GM12878 (cell line): ENCODE results near the gene ANKMY2. TPM values are rescaled to one million over a fixed set of nuclear protein-coding genes. Genes with fewer than 3 reads are reported as not detected.

Source experiments
- ATAC-seq: fragments of 200-7000 bp; cut with Tn5 transposase; 3 replicates; pipeline ENCODE4 v1.9.1; 2020; ENCODE audit warnings: mild to moderate bottlenecking, moderate library complexity
- BruUV-seq: library from RNA; stranded (reverse); fragments of 400-500 nt; replicated peaks from 2 replicates; lab custom pipeline; 2021; lab: Mats Ljungman, UMichigan
- CTCF ChIA-PET: fragments of 300-600 bp; sonication (Branson Sonifier 250); formaldehyde crosslinking; extraction: SDS; loops from one replicate; lab custom pipeline; 2021; ENCODE audit warnings: inconsistent platforms; lab: Yijun Ruan, JAX
- POLR2A ChIA-PET: fragments of 350-600 bp; formaldehyde crosslinking; extraction: SDS; loops from one replicate; lab custom pipeline; 2021; ENCODE audit warnings: inconsistent platforms; lab: Charles Lee
- RAD21 ChIA-PET: fragments of 300-600 bp; sonication (Branson Sonifier 250); formaldehyde crosslinking; loops from one replicate; lab custom pipeline; 2023; ENCODE audit warnings: antibody characterized with exemption; ENCODE audit not compliant: unreplicated experiment; lab: Charles Lee
- SMC1A ChIA-PET: fragments of 300-600 bp; sonication (Branson Sonifier 250); formaldehyde crosslinking; loops from one replicate; lab custom pipeline; 2023; ENCODE audit not compliant: unreplicated experiment, uncharacterized antibody; lab: Charles Lee
- DNase-seq: peaks from one replicate; pipeline ENCODE4 v3.0.0-alpha.2; 2011; ENCODE audit warnings: low read depth, low spot score
- FAIRE-seq: peaks from 3 replicates; lab custom pipeline; 2011; peaks lifted over from hg19 to GRCh38; lab: Jason Lieb, UNC
- H2AFZ ChIP-seq: 2 replicates; pipeline ENCODE4 v1.6.0; 2011; ENCODE audit warnings: low read depth, low read length, control low read depth; ENCODE audit not compliant: control insufficient read depth
- H3K27ac ChIP-seq: 2 replicates; pipeline ENCODE4 v1.5.1; 2011; ENCODE audit warnings: control low read depth; ENCODE audit not compliant: control insufficient read depth, insufficient read depth
- H3K27me3 ChIP-seq, 2 experiments: replicated peaks in 1 of 2; 2 replicates each; pipeline versions ENCODE4 v1.6.0 to v1.6.1; 2011; ENCODE audit warnings: low read length in 1 of 2; ENCODE audit not compliant: control insufficient read depth in 2 of 2, insufficient read depth in 2 of 2
- H3K36me3 ChIP-seq, 2 experiments: 2 replicates each; pipeline ENCODE4 v1.5.1; 2011; ENCODE audit warnings: low read length in 1 of 2; ENCODE audit not compliant: control insufficient read depth in 2 of 2, insufficient read depth in 2 of 2
- H3K4me1 ChIP-seq: 2 replicates; pipeline ENCODE4 v1.6.1; 2011; ENCODE audit warnings: mild to moderate bottlenecking, low read length, moderate library complexity, mixed read lengths; ENCODE audit not compliant: control insufficient read depth, insufficient read depth
- H3K4me2 ChIP-seq: 2 replicates; pipeline ENCODE4 v1.6.0; 2011; ENCODE audit warnings: control low read depth; ENCODE audit not compliant: control insufficient read depth, insufficient read depth
- H3K4me3 ChIP-seq: fragments of 200-600 bp; sonication (generic); 2 replicates; pipeline ENCODE4 v1.5.1; 2016
- H3K79me2 ChIP-seq: 2 replicates; pipeline ENCODE4 v1.6.0; 2011; ENCODE audit warnings: low read length; ENCODE audit not compliant: control insufficient read depth, insufficient read depth
- H3K9ac ChIP-seq: 2 replicates; pipeline ENCODE4 v1.8.0; 2011; ENCODE audit warnings: low read length, control low read depth, mixed read lengths; ENCODE audit not compliant: control insufficient read depth, insufficient read depth
- H3K9me3 ChIP-seq: replicated peaks from 3 replicates; pipeline ENCODE4 v1.5.1; 2011; ENCODE audit warnings: mild to moderate bottlenecking, low read length; ENCODE audit not compliant: control insufficient read depth, insufficient read depth
- H4K20me1 ChIP-seq: 2 replicates; pipeline ENCODE4 v1.6.0; 2011; ENCODE audit not compliant: control insufficient read depth, insufficient read depth
- CHD2 ChIP-seq: IDR thresholded peaks from 2 replicates; pipeline ENCODE4 v1.6.1; 2011; ENCODE audit warnings: low read depth, low read length, improper control_type of control experiment, borderline replicate concordance
- DPF2 ChIP-seq: fragments of 450-650 bp; IDR thresholded peaks from 2 replicates; pipeline ENCODE4 v1.6.1; 2017; ENCODE audit warnings: mild to moderate bottlenecking
- GATAD2B ChIP-seq: fragments of 450-650 bp; conservative IDR thresholded peaks from 2 replicates; pipeline ENCODE4 v1.6.1; 2017; ENCODE audit warnings: low read depth, mild to moderate bottlenecking, moderate library complexity
- MTA3 ChIP-seq: IDR thresholded peaks from 2 replicates; pipeline ENCODE4 v1.6.1; 2012; ENCODE audit warnings: low read length, inconsistent platforms, borderline replicate concordance
- NFYA ChIP-seq: IDR thresholded peaks from 2 replicates; pipeline ENCODE4 v1.6.1; 2011; ENCODE audit warnings: low read depth, mild to moderate bottlenecking, low read length, improper control_type of control experiment, borderline replicate concordance
- SMAD5 ChIP-seq: IDR thresholded peaks from 2 replicates; pipeline ENCODE4 v1.6.1; 2016; ENCODE audit warnings: antibody characterized with exemption, low read depth
- ZBED1 ChIP-seq: IDR thresholded peaks from 2 replicates; pipeline ENCODE4 v1.6.1; 2016; ENCODE audit warnings: borderline replicate concordance
- WGBS: methylation state at CpG from one replicate; pipeline ENCODE4 v1.1.6; 2016; ENCODE audit warnings: low lambda C conversion rate; ENCODE audit not compliant: insufficient replicate concordance, insufficient coverage; ENCODE audit errors: missing lambda C conversion rate; 5-methylcytosine and 5-hydroxymethylcytosine counted together
- in situ Hi-C: fragments of 300-500 bp; cut with MboI; formaldehyde crosslinking; loops from 9 replicates; pipeline ENCODE4 v1.14.3; 2018; ENCODE audit warnings: mixed read lengths
- intact Hi-C: fragments of 100-400 bp; cut with micrococcal nuclease; formaldehyde crosslinking; loops from one replicate; pipeline ENCODE4 v1.14.2; 2022; ENCODE audit not compliant: unreplicated experiment
- polyA plus RNA-seq, 11 experiments: library from polyadenylated mRNA; depleted of rRNA in 4 of 11; unstranded in 6 of 11; stranded (reverse) in 5 of 11; fragments of >200 nt; fragmentation: Nextera tagmentation in 4 of 11; fragmentation: Illumina TruSeq in 1 of 11; extraction: Ambion mirVana in 4 of 11; extraction: Trizol in 1 of 11; gene quantifications; 1 replicate in 1 of 11; 2 replicates in 10 of 11; pipeline versions ENCODE4 v1.2.1 to v1.2.3, GENCODE V29; 2011 to 2016; ENCODE audit warnings: inconsistent platforms in 2 of 11, missing spikeins in 2 of 11, low read depth in 1 of 11
- total RNA-seq, 4 experiments: library from RNA; depleted of rRNA in 3 of 4; stranded (reverse); fragments of >200 nt in 3 of 4; fragmentation: Illumina TruSeq in 1 of 4; extraction: Trizol in 1 of 4; gene quantifications; 2 replicates each; pipeline versions ENCODE4 v1.2.1 to v1.2.3, GENCODE V29; 2013 to 2021
- TF ChIP-seq, protein P1 (sequence below): fragments of 450-650 bp; IDR thresholded peaks from 2 replicates; pipeline ENCODE4 v1.6.1; 2017; ENCODE audit warnings: antibody characterized with exemption, mild to moderate bottlenecking, moderate library complexity
- TF ChIP-seq, protein P2 (sequence below): IDR thresholded peaks from 2 replicates; pipeline ENCODE4 v1.6.1; 2012; ENCODE audit warnings: low read length, inconsistent platforms

The ANKMY2 gene
- total and polyA plus RNA-seq, 10 of the 15 experiments (the other 5 are each of a cell fraction or from before 2014, with no cell fraction given), result 0.10 to 0.48 (median 0.29) TPM

DNA sequence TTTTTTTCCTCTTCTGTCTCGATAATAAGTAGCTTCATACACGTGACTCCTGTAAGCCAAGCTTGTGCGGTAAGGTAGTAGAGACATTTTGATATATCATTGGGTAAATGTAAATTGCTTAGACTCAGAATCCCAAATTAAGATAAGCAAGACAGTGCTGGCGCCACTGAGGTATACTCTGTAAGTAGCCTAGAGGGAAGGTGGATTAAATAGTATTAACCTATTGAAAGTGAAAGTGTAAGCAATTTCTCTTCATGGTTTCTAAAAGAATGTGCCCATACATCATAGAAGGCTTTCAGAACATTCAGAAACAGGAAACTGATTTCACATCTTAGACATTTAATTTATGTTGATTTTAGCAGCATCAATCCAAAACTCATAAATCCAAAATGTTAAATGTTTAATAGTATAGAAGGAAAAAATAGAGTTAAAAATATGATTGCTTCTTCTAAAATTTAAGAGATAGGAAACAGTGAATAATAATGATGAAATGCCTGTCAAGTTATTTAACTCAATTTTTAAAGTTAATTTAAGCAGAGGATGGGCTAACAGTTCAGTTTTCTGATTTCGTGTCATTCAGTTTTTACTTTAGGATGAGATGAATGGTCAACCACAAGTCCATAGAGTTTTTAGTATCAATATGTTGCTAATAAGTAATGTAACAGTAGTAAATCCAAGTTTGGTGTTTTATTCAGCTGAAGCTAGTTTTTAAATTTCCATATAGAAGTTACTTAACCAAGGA lies 82.1 kb downstream of the ANKMY2 start:
- DNase-seq (no peak), ATAC-seq (peak; percentile 92)
- Histone ChIP-seq H3K4me1 (no peaks in the 10 kb centered on the region), H3K79me2 (no peaks in the 10 kb centered on the region), H3K4me2 (no peak overlapping the region)
- POLR2A ChIA-PET, result no interaction called here
- no TSS peak for BruUV-seq
- TF ChIP-seq NFYA (no peak), ZBED1 (no peak)
- TF ChIP-seq, all 136 proteins: peak for 0
- H3K36me3 ChIP-seq, result no peaks in the 10 kb centered on the region
- FAIRE-seq, result no peak
- no peak overlapping the region; the same call in 1 of the 2 replicates for H2AFZ ChIP-seq
- ChIA-PET RAD21 (interaction anchor here (1.7 kb wide), 1 partner anchor 485 kb away, joined by 23 read pairs; no protein-coding TSS in a partner anchor), SMC1A (interaction anchor here (2.0 kb wide), 1 partner anchor 130 kb away, joined by 12 read pairs; no protein-coding TSS in a partner anchor), CTCF (interaction anchor here (1.7 to 4.8 kb wide), 4 partner anchors 12 to 486 kb away, joined by 5 to 81 read pairs (median 46); no protein-coding TSS in a partner anchor)
- intact Hi-C loops, result loop anchor here (2.0 kb wide), 1 partner anchor 131 kb away; no protein-coding TSS in a partner anchor
- no peak overlapping the region for H3K9ac ChIP-seq
- H4K20me1 ChIP-seq, result no peaks in the 10 kb centered on the region
- H3K27ac ChIP-seq, result no peak overlapping the region
- in situ Hi-C loops, result loop anchor here (25.0 kb wide), 1 partner anchor 1251 kb away; no protein-coding TSS in a partner anchor
- 6% methylated on average over 5 of the region's 5 CpGs for WGBS
- no peak overlapping the region for H3K4me3 ChIP-seq
- H3K27me3 ChIP-seq, result no peaks in the 10 kb centered on the region; a peak in 1 of 4 replicates
- no peaks in the 10 kb centered on the region for H3K9me3 ChIP-seq

DNA sequence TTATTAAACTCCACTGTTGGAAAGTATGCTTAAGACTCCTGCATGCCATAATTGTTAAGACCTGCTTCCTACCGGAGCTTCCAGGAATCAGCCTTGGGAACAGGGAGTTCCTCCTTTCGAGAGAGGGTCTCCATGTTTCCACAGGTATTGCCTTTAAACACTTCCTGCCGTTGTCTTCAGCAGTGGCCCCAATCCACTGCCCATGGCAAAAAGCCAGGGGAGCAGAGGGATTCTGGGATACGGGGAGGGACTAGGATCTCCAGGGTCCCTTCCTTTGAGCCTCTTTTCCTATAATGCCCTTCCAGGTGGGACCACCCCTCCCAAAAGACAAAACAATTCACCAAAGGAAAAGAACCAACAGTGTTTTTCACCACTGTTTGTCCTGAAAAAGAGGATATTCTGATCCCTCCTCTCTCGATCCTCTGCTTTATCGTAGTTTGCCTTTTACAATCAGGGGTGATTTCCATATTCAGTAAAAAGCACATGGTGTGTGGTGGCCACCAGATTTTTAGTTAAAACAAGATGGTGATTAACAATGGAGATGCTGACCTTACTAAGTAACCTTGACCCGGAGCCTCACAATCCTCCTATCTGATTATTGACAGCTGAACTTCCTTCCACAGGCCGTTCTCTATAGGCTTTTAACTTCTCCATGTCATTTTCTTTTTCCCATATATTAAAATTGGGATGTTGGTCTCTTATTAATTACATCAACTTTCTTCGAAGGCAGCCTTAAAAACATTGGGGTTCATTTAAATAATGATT lies 82.9 kb downstream of the ANKMY2 start:
- no peak overlapping the region for H3K9ac ChIP-seq
- SMC1A ChIA-PET, result no interaction called here
- no peaks in the 10 kb centered on the region for H3K79me2 ChIP-seq
- intact Hi-C loops (no loop called here), in situ Hi-C loops (loop anchor here (25.0 kb wide), 1 partner anchor 1250 kb away; no protein-coding TSS in a partner anchor)
- no peaks in the 10 kb centered on the region for H4K20me1 ChIP-seq
- RAD21 ChIA-PET, result no interaction called here
- CTCF ChIA-PET, result interaction anchor here (0.7 to 4.8 kb wide), 3 partner anchors 11 to 495 kb away, joined by 4 to 46 read pairs (median 5); no protein-coding TSS in a partner anchor
- no peaks in the 10 kb centered on the region for H3K36me3 ChIP-seq
- ATAC-seq (no peak), FAIRE-seq (no peak), DNase-seq (no peak)
- H3K4me3 ChIP-seq, result no peak overlapping the region
- no peaks in the 10 kb centered on the region for H3K4me1 ChIP-seq
- BruUV-seq, result no TSS peak
- no peak overlapping the region for H2AFZ ChIP-seq
- H3K27me3 ChIP-seq, result no peaks in the 10 kb centered on the region; a peak in 1 of 4 replicates
- no peak overlapping the region for H3K4me2 ChIP-seq
- H3K9me3 ChIP-seq, result no peaks in the 10 kb centered on the region
- 47% methylated on average over 9 of the region's 9 CpGs for WGBS
- no peak overlapping the region for H3K27ac ChIP-seq
- POLR2A ChIA-PET, result no interaction called here
- TF ChIP-seq SMAD5 (no peak), DPF2 (no peak), MTA3 (no peak), GATAD2B (no peak), CHD2 (no peak)
- TF ChIP-seq, protein P1, sequence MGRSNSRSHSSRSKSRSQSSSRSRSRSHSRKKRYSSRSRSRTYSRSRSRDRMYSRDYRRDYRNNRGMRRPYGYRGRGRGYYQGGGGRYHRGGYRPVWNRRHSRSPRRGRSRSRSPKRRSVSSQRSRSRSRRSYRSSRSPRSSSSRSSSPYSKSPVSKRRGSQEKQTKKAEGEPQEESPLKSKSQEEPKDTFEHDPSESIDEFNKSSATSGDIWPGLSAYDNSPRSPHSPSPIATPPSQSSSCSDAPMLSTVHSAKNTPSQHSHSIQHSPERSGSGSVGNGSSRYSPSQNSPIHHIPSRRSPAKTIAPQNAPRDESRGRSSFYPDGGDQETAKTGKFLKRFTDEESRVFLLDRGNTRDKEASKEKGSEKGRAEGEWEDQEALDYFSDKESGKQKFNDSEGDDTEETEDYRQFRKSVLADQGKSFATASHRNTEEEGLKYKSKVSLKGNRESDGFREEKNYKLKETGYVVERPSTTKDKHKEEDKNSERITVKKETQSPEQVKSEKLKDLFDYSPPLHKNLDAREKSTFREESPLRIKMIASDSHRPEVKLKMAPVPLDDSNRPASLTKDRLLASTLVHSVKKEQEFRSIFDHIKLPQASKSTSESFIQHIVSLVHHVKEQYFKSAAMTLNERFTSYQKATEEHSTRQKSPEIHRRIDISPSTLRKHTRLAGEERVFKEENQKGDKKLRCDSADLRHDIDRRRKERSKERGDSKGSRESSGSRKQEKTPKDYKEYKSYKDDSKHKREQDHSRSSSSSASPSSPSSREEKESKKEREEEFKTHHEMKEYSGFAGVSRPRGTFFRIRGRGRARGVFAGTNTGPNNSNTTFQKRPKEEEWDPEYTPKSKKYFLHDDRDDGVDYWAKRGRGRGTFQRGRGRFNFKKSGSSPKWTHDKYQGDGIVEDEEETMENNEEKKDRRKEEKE, result no peak
- TF ChIP-seq, protein P2, sequence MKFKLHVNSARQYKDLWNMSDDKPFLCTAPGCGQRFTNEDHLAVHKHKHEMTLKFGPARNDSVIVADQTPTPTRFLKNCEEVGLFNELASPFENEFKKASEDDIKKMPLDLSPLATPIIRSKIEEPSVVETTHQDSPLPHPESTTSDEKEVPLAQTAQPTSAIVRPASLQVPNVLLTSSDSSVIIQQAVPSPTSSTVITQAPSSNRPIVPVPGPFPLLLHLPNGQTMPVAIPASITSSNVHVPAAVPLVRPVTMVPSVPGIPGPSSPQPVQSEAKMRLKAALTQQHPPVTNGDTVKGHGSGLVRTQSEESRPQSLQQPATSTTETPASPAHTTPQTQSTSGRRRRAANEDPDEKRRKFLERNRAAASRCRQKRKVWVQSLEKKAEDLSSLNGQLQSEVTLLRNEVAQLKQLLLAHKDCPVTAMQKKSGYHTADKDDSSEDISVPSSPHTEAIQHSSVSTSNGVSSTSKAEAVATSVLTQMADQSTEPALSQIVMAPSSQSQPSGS, result no peak
